HEK293T (cell line): ENCODE data around the gene CCDC86.

Source experiments
- CTCF ChIA-PET: fragments of 350-600 bp; formaldehyde crosslinking; extraction: SDS; loops from one replicate; lab custom pipeline; 2021; ENCODE audit warnings: antibody characterized with exemption, inconsistent platforms; lab: Yijun Ruan, JAX
- POLR2A ChIA-PET: fragments of 350-600 bp; formaldehyde crosslinking; extraction: SDS; loops from one replicate; lab custom pipeline; 2020; ENCODE audit warnings: antibody characterized with exemption, inconsistent platforms; lab: Yijun Ruan, JAX
- DNase-seq: peaks from one replicate; pipeline ENCODE4 v3.0.0; 2012; ENCODE audit warnings: mixed read lengths; ENCODE audit errors: extremely low spot score
- ARNT ChIP-seq: fragments of 450-650 bp; IDR thresholded peaks from 2 replicates; pipeline ENCODE4 v1.6.1; 2017; ENCODE audit warnings: mild to moderate bottlenecking
- BHLHE40 ChIP-seq: fragments of 450-650 bp; IDR thresholded peaks from 2 replicates; pipeline ENCODE4 v1.6.1; 2016; ENCODE audit warnings: mild to moderate bottlenecking, moderate library complexity, borderline replicate concordance
- CTBP1 ChIP-seq: fragments of 450-650 bp; IDR thresholded peaks from 2 replicates; pipeline ENCODE4 v1.6.1; 2016; ENCODE audit warnings: borderline replicate concordance
- ELF4 ChIP-seq: fragments of 450-650 bp; IDR thresholded peaks from 2 replicates; pipeline ENCODE4 v1.6.1; 2017; ENCODE audit warnings: antibody characterized with exemption
- FOXA1 ChIP-seq: fragments of 450-650 bp; IDR thresholded peaks from 2 replicates; pipeline ENCODE4 v1.6.1; 2016; ENCODE audit warnings: mild to moderate bottlenecking
- FOXK2 ChIP-seq: fragments of 450-650 bp; IDR thresholded peaks from 2 replicates; pipeline ENCODE4 v1.6.1; 2016; ENCODE audit warnings: mild to moderate bottlenecking
- FOXM1 ChIP-seq: fragments of 450-650 bp; IDR thresholded peaks from 2 replicates; pipeline ENCODE4 v1.6.1; 2017; ENCODE audit warnings: mild to moderate bottlenecking, borderline replicate concordance
- HDGF ChIP-seq: fragments of 450-650 bp; IDR thresholded peaks from 2 replicates; pipeline ENCODE4 v1.6.1; 2017; ENCODE audit warnings: antibody characterized with exemption, borderline replicate concordance
- L3MBTL2 ChIP-seq: fragments of 450-650 bp; conservative IDR thresholded peaks from 2 replicates; pipeline ENCODE4 v1.6.1; 2016; ENCODE audit warnings: mild to moderate bottlenecking
- LEF1 ChIP-seq: fragments of 450-650 bp; IDR thresholded peaks from 2 replicates; pipeline ENCODE4 v1.6.1; 2017; ENCODE audit warnings: mild to moderate bottlenecking, borderline replicate concordance
- NFRKB ChIP-seq: fragments of 450-650 bp; IDR thresholded peaks from 2 replicates; pipeline ENCODE4 v1.6.1; 2016; ENCODE audit warnings: mild to moderate bottlenecking, moderate library complexity
- PKNOX1 ChIP-seq: fragments of 450-650 bp; IDR thresholded peaks from 2 replicates; pipeline ENCODE4 v1.6.1; 2016
- SP1 ChIP-seq: fragments of 450-650 bp; IDR thresholded peaks from 2 replicates; pipeline ENCODE4 v1.6.1; 2017
- SUZ12 ChIP-seq: fragments of 450-650 bp; IDR thresholded peaks from 2 replicates; pipeline ENCODE4 v1.6.1; 2016; ENCODE audit warnings: mild to moderate bottlenecking
- TARDBP ChIP-seq: fragments of 450-650 bp; IDR thresholded peaks from 2 replicates; pipeline ENCODE4 v1.6.1; 2016
- ZNF384 ChIP-seq: fragments of 450-650 bp; IDR thresholded peaks from 2 replicates; pipeline ENCODE4 v1.6.1; 2016

The CCDC86 gene

GRCh38 chr11:60874421-60875365 lies 32.8 kb downstream of the CCDC86 start:
- TF ChIP-seq ELF4, result no peak
- DNase-seq, result no peak
- CTCF ChIA-PET, result interaction anchor here (1.1 kb wide), 1 partner anchor 25 kb away, joined by 3 read pairs; no protein-coding TSS in a partner anchor
- POLR2A ChIA-PET, result no interaction called here

- TF ChIP-seq ZNF384, result no peak
- TF ChIP-seq PKNOX1, result no peak
- no peak for TF ChIP-seq L3MBTL2
- no peak for TF ChIP-seq TARDBP
- TF ChIP-seq SP1, result no peak
- no peak for TF ChIP-seq SUZ12
- no peak for TF ChIP-seq FOXA1
- TF ChIP-seq NFRKB, result no peak
- TF ChIP-seq ELF4, result no peak
- no peak for TF ChIP-seq BHLHE40
- TF ChIP-seq LEF1, result no peak
- no peak for TF ChIP-seq HDGF
- no peak for TF ChIP-seq CTBP1
- no peak for TF ChIP-seq FOXM1
- no peak for TF ChIP-seq FOXK2
- TF ChIP-seq ARNT, result no peak
- POLR2A ChIA-PET, result no interaction called here
- CTCF ChIA-PET, result interaction anchor here (1.2 kb wide), 1 partner anchor 24 kb away, joined by 3 read pairs; no protein-coding TSS in a partner anchor
- DNase-seq, result no peak
These were observed 33.7 kb downstream of the CCDC86 start for GRCh38 chr11:60875366-60876167.

GRCh38 chr11:60876168-60876485 lies 34.2 kb downstream of the CCDC86 start:
- DNase-seq, result no peak
- ChIA-PET CTCF (interaction anchor here (1.2 kb wide), 1 partner anchor 23 kb away, joined by 3 read pairs; no protein-coding TSS in a partner anchor), POLR2A (no interaction called here)
- no peak for TF ChIP-seq TARDBP
- no peak for TF ChIP-seq SUZ12
- TF ChIP-seq FOXM1, result no peak
- TF ChIP-seq ARNT, result no peak
- TF ChIP-seq FOXK2, result no peak
- no peak for TF ChIP-seq ZNF384
- TF ChIP-seq L3MBTL2, result no peak
- TF ChIP-seq HDGF, result no peak
- no peak for TF ChIP-seq SP1
- no peak for TF ChIP-seq CTBP1
- TF ChIP-seq NFRKB, result no peak
- no peak for TF ChIP-seq LEF1
- TF ChIP-seq BHLHE40, result no peak
- TF ChIP-seq PKNOX1, result no peak
- no peak for TF ChIP-seq FOXA1
- no peak for TF ChIP-seq ELF4

GRCh38 chr11:60878245-60879101 lies 36.6 kb downstream of the CCDC86 start:
- no peak for DNase-seq
- ChIA-PET CTCF (no interaction called here), POLR2A (no interaction called here)
- no peak for TF ChIP-seq FOXK2

- ChIA-PET POLR2A (no interaction called here), CTCF (no interaction called here)
- TF ChIP-seq ELF4 (no peak), ZNF384 (no peak), FOXK2 (no peak), SP1 (no peak), PKNOX1 (no peak), ARNT (no peak), CTBP1 (no peak), BHLHE40 (no peak), HDGF (no peak), LEF1 (no peak), FOXA1 (no peak), L3MBTL2 (no peak), FOXM1 (no peak), NFRKB (no peak), TARDBP (no peak), SUZ12 (no peak)
- DNase-seq, result no peak
These were observed 37.2 kb downstream of the CCDC86 start for GRCh38 chr11:60879104-60879503.
